Prostate gland (tissue), 2 donors: ENCODE measurements around the gene MYH6.

ENCODE experiments used
- CTCF ChIP-seq, 4 experiments: fragments of 200-600 bp in 2 of 4; fragments of 450-650 bp in 2 of 4; sonication (generic) in 2 of 4; IDR thresholded peaks; 1 replicate in 3 of 4; 2 replicates in 1 of 4; pipeline ENCODE4 v1.5.1; 2016 to 2019; ENCODE audit warnings: antibody characterized with exemption in 4 of 4, mild to moderate bottlenecking in 2 of 4, moderate library complexity in 2 of 4
- POLR2AphosphoS5 ChIP-seq: sonication (generic); formaldehyde crosslinking; IDR thresholded peaks from one replicate; pipeline ENCODE4 v1.6.1; 2017; ENCODE audit warnings: antibody characterized with exemption

DNA sequence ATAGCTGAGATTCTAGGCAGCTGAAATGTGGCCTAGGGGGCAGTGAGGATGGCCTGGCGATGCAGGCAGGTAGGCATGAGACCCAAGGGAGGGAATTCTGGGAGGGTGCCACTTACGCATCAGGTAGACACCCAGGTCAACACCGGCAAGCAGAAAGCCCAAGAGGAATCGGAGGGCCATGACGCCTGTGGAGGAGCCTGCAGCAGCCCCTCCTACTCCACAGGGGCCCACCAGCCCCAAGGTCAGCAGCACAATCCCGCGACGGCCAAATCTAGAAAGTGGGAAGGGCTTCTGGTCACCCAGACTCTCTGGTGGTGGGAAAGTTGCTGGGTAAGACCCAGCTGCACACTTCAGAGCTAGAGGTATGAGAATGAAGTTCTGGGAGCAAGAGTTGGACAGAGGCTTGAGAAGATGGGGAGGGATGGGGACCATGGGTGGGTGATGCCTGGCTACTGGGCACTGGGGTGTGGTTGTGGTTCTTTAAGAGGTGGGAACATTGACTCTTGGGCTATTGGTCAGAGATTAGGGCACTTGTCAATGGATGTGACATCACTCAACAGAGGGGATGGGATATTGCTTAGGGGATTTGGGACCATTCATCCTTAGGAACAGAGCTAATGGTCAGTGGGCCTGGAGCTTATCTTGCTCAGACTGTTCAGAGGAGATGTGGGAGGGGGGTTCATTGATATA lies 58.8 kb downstream of the MYH6 start:
- TF ChIP-seq CTCF (IDR thresholded peaks at IDR 0.05) (no peak), POLR2AphosphoS5 (no peak)
